CD4-positive, alpha-beta T cell (primary cell): ENCODE results near the gene MSANTD4. TPM values are rescaled to one million over a fixed set of nuclear protein-coding genes. Genes with fewer than 3 reads are reported as not detected.

ENCODE experiments used
- ATAC-seq: fragments of 200-7000 bp; cut with Tn5 transposase; one replicate; pipeline ENCODE4 v1.10.0; 2022; ENCODE audit warnings: mild to moderate bottlenecking; ENCODE audit not compliant: poor library complexity
- CTCF ChIA-PET: fragments of 350-600 bp; sonication (Branson Sonifier 250); formaldehyde crosslinking; loops from one replicate; lab custom pipeline; 2021; ENCODE audit warnings: antibody characterized with exemption, inconsistent platforms; lab: Charles Lee
- POLR2A ChIA-PET: fragments of 350-600 bp; sonication (Branson Sonifier 250); formaldehyde crosslinking; loops from one replicate; lab custom pipeline; 2021; ENCODE audit warnings: antibody characterized with exemption, inconsistent platforms; lab: Charles Lee
- DNase-seq, 14 experiments: peaks; one replicate each; pipeline ENCODE4 v3.0.0-alpha.2; 2013 to 2020; ENCODE audit warnings: mixed read lengths in 2 of 14
- H3K27ac ChIP-seq, 2 donors: one replicate each; pipeline versions ENCODE4 v1.5.1 to v1.7.0; 2013; ENCODE audit warnings: low read length in 2 of 2, low read depth in 1 of 2, mild to moderate bottlenecking in 1 of 2
- H3K27me3 ChIP-seq, 2 experiments: 1 replicate in 1 of 2; 2 replicates in 1 of 2; pipeline versions ENCODE4 v1.6.1 to v1.7.0; 2013; ENCODE audit warnings: low read length in 2 of 2, control low read depth in 1 of 2, mild to moderate bottlenecking in 1 of 2, moderate library complexity in 1 of 2; ENCODE audit not compliant: insufficient read depth in 2 of 2, control insufficient read depth in 1 of 2
- H3K36me3 ChIP-seq: one replicate; pipeline ENCODE4 v1.6.1; 2013; ENCODE audit warnings: low read length, control low read depth; ENCODE audit not compliant: insufficient read depth
- H3K4me1 ChIP-seq: one replicate; pipeline ENCODE4 v1.6.1; 2013; ENCODE audit warnings: low read length, control low read depth; ENCODE audit not compliant: insufficient read depth
- H3K4me3 ChIP-seq: one replicate; pipeline ENCODE4 v1.5.1; 2013; ENCODE audit warnings: mild to moderate bottlenecking, low read length, moderate library complexity
- H3K9me3 ChIP-seq, 2 experiments: 1 replicate in 1 of 2; 2 replicates in 1 of 2; pipeline versions ENCODE4 v1.6.1 to v1.7.0; 2013; ENCODE audit warnings: low read length in 2 of 2, mild to moderate bottlenecking in 2 of 2, control low read depth in 1 of 2, moderate library complexity in 1 of 2; ENCODE audit not compliant: control insufficient read depth in 1 of 2, insufficient read depth in 1 of 2
- H3K27ac Mint-ChIP-seq: one replicate; pipeline ENCODE4 v1.8.0; 2020; ENCODE audit warnings: mixed read lengths
- H3K27me3 Mint-ChIP-seq: one replicate; pipeline ENCODE4 v1.8.0; 2021; ENCODE audit warnings: mixed read lengths
- H3K36me3 Mint-ChIP-seq: one replicate; pipeline ENCODE4 v1.8.0; 2021; ENCODE audit warnings: low read depth, mixed read lengths
- H3K4me1 Mint-ChIP-seq: one replicate; pipeline ENCODE4 v1.8.0; 2021; ENCODE audit warnings: low read depth, mixed read lengths
- H3K4me3 Mint-ChIP-seq: one replicate; pipeline ENCODE4 v1.8.0; 2020; ENCODE audit warnings: mild to moderate bottlenecking, mixed read lengths
- H3K9me3 Mint-ChIP-seq: one replicate; pipeline ENCODE4 v1.8.0; 2020; ENCODE audit warnings: mixed read lengths
- CTCF ChIP-seq: fragments of 200-600 bp; IDR thresholded peaks from one replicate; pipeline ENCODE4 v1.8.0; 2022; ENCODE audit warnings: antibody characterized with exemption, mild to moderate bottlenecking
- intact Hi-C, 2 experiments: fragments of 100-400 bp; cut with DNase I in 1 of 2; cut with micrococcal nuclease in 1 of 2; formaldehyde crosslinking; loops; one replicate each; pipeline versions ENCODE4 v1.15.1 to v1.9.0; 2023 to 2025; cut with DNase I, micrococcal nuclease
- total RNA-seq, 174 experiments: library from RNA in 2 of 174; stranded (reverse) in 2 of 174; gene quantifications; one replicate each; pipeline ENCODE4 v1.2.3 and lab custom pipeline; 2021 to 2026

The MSANTD4 gene
- total RNA-seq, 2 experiments from 2014 or later: 4.3 to 6.2 TPM

- H3K4me3 ChIP-seq: no peak overlapping the region
- no peaks in the 10 kb centered on the region for H3K4me1 Mint-ChIP-seq
- CTCF ChIA-PET: no interaction called here
Observed at GRCh38 chr11:106043540-106043939, 21.5 kb upstream of the MSANTD4 start.

GRCh38 chr11:106032861-106033260 is 10.8 kb upstream of the MSANTD4 start:
- no peak overlapping the region for H3K27ac Mint-ChIP-seq
- Histone ChIP-seq H3K9me3 (no peaks in the 10 kb centered on the region), H3K36me3 (no peaks in the 10 kb centered on the region), H3K27me3 (peaks cover 7% of the 10 kb centered on the region in 2 experiments), H3K27ac (no peak overlapping the region), H3K4me1 (no peaks in the 10 kb centered on the region), H3K4me3 (no peak overlapping the region)
- H3K4me1 Mint-ChIP-seq: no peaks in the 10 kb centered on the region
- no peak for TF ChIP-seq CTCF
- no peak for DNase-seq
- no peak overlapping the region for H3K4me3 Mint-ChIP-seq
- H3K27me3 Mint-ChIP-seq: peaks cover 73% of the 10 kb centered on the region
- no peak for ATAC-seq
- intact Hi-C loops: no loop called here
- H3K9me3 Mint-ChIP-seq: no peaks in the 10 kb centered on the region
- CTCF ChIA-PET: no interaction called here
- no peaks in the 10 kb centered on the region for H3K36me3 Mint-ChIP-seq
- POLR2A ChIA-PET: no interaction called here

More at GRCh38 chr11:106043540-106043939, 21.5 kb upstream of the MSANTD4 start:
- ATAC-seq: no peak
- H3K27ac Mint-ChIP-seq: no peak overlapping the region
- H3K4me1 ChIP-seq: no peaks in the 10 kb centered on the region
- intact Hi-C loops: no loop called here
- no peaks in the 10 kb centered on the region for H3K36me3 Mint-ChIP-seq
- no peaks in the 10 kb centered on the region for H3K36me3 ChIP-seq
- no peaks in the 10 kb centered on the region for H3K27me3 ChIP-seq
- DNase-seq: no peak
- peaks cover 49% of the 10 kb centered on the region for H3K27me3 Mint-ChIP-seq
- H3K4me3 Mint-ChIP-seq: no peak overlapping the region
- POLR2A ChIA-PET: no interaction called here
- H3K9me3 Mint-ChIP-seq: no peaks in the 10 kb centered on the region
- TF ChIP-seq CTCF: no peak
- no peak overlapping the region for H3K27ac ChIP-seq
- H3K9me3 ChIP-seq: no peaks in the 10 kb centered on the region

- CTCF ChIA-PET: no interaction called here
- H3K36me3 Mint-ChIP-seq: no peaks in the 10 kb centered on the region
- POLR2A ChIA-PET: no interaction called here
- no peak for ATAC-seq
- peaks cover 4% of the 10 kb centered on the region for H3K9me3 Mint-ChIP-seq
- H3K27ac Mint-ChIP-seq: no peak overlapping the region
- Histone ChIP-seq H3K4me3 (no peak overlapping the region), H3K27ac (no peak overlapping the region), H3K4me1 (no peaks in the 10 kb centered on the region), H3K36me3 (no peaks in the 10 kb centered on the region), H3K9me3 (no peaks in the 10 kb centered on the region), H3K27me3 (peaks cover 4 to 7% of the 10 kb centered on the region in 2 experiments)
- peaks cover 73% of the 10 kb centered on the region for H3K27me3 Mint-ChIP-seq
- H3K4me1 Mint-ChIP-seq: no peaks in the 10 kb centered on the region
- DNase-seq: no peak
- intact Hi-C loops: no loop called here
- H3K4me3 Mint-ChIP-seq: no peak overlapping the region
- no peak for TF ChIP-seq CTCF
Observed at GRCh38 chr11:106031936-106032335, 9.9 kb upstream of the MSANTD4 start.
